HCT116 (cell line): ENCODE measurements around the gene SLC17A1.

Source experiments
- CBX3 ChIP-seq: IDR thresholded peaks from 2 replicates; pipeline ENCODE4 v1.6.1; 2012; ENCODE audit warnings: low read depth
- CTCF ChIP-seq, 3 experiments: fragments of 200-600 bp in 1 of 3; sonication (generic) in 1 of 3; IDR thresholded peaks in 2 of 3; conservative IDR thresholded peaks in 1 of 3; 2 replicates each; pipeline ENCODE4 v1.5.1; 2012 to 2017; ENCODE audit warnings: low read depth in 2 of 3, low read length in 2 of 3, antibody characterized with exemption in 1 of 3, borderline replicate concordance in 1 of 3, control low read depth in 1 of 3, mild to moderate bottlenecking in 1 of 3, mixed read lengths in 1 of 3, mixed run types in 1 of 3, moderate library complexity in 1 of 3; ENCODE audit not compliant: insufficient read depth in 1 of 3
- EGR1 ChIP-seq: IDR thresholded peaks from 2 replicates; pipeline ENCODE4 v1.6.1; 2012; ENCODE audit warnings: low read depth
- EZH2phosphoT487 ChIP-seq: fragments of 200-600 bp; IDR thresholded peaks from 2 replicates; pipeline ENCODE4 v1.6.1; 2018; ENCODE audit warnings: antibody characterized with exemption, borderline replicate concordance
- JUND ChIP-seq: IDR thresholded peaks from 2 replicates; pipeline ENCODE4 v1.6.1; 2012
- POLR2A ChIP-seq: IDR thresholded peaks from 2 replicates; pipeline ENCODE4 v1.7.0; 2011; ENCODE audit warnings: borderline replicate concordance; ENCODE audit not compliant: insufficient read depth, insufficient read length; ENCODE audit errors: extremely low read depth
- POLR2AphosphoS5 ChIP-seq: IDR thresholded peaks from 2 replicates; pipeline ENCODE4 v1.6.1; 2011; ENCODE audit warnings: mild to moderate bottlenecking, low read depth, low read length, moderate library complexity
- RAD21 ChIP-seq: IDR thresholded peaks from 2 replicates; pipeline ENCODE4 v1.6.1; 2012; ENCODE audit warnings: low read depth, mild to moderate bottlenecking
- REST ChIP-seq: IDR thresholded peaks from 2 replicates; pipeline ENCODE4 v1.6.1; 2012; ENCODE audit warnings: low read depth
- SP1 ChIP-seq: IDR thresholded peaks from 2 replicates; pipeline ENCODE4 v1.6.1; 2012; ENCODE audit warnings: low read depth
- YY1 ChIP-seq: IDR thresholded peaks from 2 replicates; pipeline ENCODE4 v1.6.1; 2011; ENCODE audit warnings: low read length, low read depth, moderate library complexity, mild to moderate bottlenecking; ENCODE audit not compliant: insufficient replicate concordance; ENCODE audit errors: extremely low read depth
- ZNF274 ChIP-seq: fragments of 200-500 bp; sonication (Bioruptor generic); IDR thresholded peaks from 2 replicates; pipeline ENCODE4 v1.6.1; 2014; ENCODE audit warnings: mild to moderate bottlenecking, low read depth, low read length, inconsistent platforms

GRCh38 chr6:25863360-25863759 lies 31.5 kb upstream of the SLC17A1 start:
- TF ChIP-seq POLR2AphosphoS5 (no peak), CTCF (IDR thresholded peaks at IDR 0.05 in 2 of 3, conservative IDR thresholded peaks at IDR 0.05 in 1 of 3; ENCODE audit: borderline replicate concordance in 1 of 3, insufficient read depth in 1 of 3, low read depth in 2 of 3, low read length in 2 of 3) (no peak), ZNF274 (no peak), JUND (no peak), EGR1 (no peak), EZH2phosphoT487 (no peak), SP1 (no peak), POLR2A (no peak), REST (no peak), RAD21 (no peak), CBX3 (no peak), YY1 (no peak)
